GM18520 (cell line): ENCODE measurements around the gene RAB4A.
A peak's percentile ranks its signal among the peaks of the same experiment; 100 is the strongest.
"Not testable (repeated sequence)": the region's sequence is repeated elsewhere in the genome, so short reads cannot be mapped to it uniquely, and the experiment has no call there.

Source experiments
- ATAC-seq: cut with Tn5 transposase; IDR thresholded peaks from one replicate; pipeline ENCODE4 v1.9.1; 2021; ENCODE audit not compliant: unreplicated experiment

Gene RAB4A

GRCh38 chr1:229271448-229272159 is 693 bp downstream of the RAB4A start:
- peak; percentile 2 for ATAC-seq

- ATAC-seq, result no peak
Measured at GRCh38 chr1:229272164-229273158, 1.6 kb downstream of the RAB4A start.

GRCh38 chr1:229273507-229274232 is 2.8 kb downstream of the RAB4A start:
- no peak for ATAC-seq

GRCh38 chr1:229275005-229275404 is 4.1 kb downstream of the RAB4A start:
- ATAC-seq, result no peak

- ATAC-seq, result no peak
Measured at GRCh38 chr1:229278120-229278741, 7.3 kb downstream of the RAB4A start.

GRCh38 chr1:229279242-229279641 is 8.3 kb downstream of the RAB4A start:
- ATAC-seq, result no peak

- no peak for ATAC-seq
Measured at GRCh38 chr1:229280037-229280828, 9.3 kb downstream of the RAB4A start.

GRCh38 chr1:229280921-229281320 is 10.0 kb downstream of the RAB4A start:
- no peak for ATAC-seq

GRCh38 chr1:229281339-229281926 is 10.5 kb downstream of the RAB4A start:
- ATAC-seq, result no peak

GRCh38 chr1:229282295-229282823 is 11.4 kb downstream of the RAB4A start:
- ATAC-seq, result no peak

- no peak for ATAC-seq
Measured at GRCh38 chr1:229283183-229283611, 12.3 kb downstream of the RAB4A start.

GRCh38 chr1:229284887-229285286 is 14.0 kb downstream of the RAB4A start:
- ATAC-seq, result no peak

- ATAC-seq, result no peak
Measured at GRCh38 chr1:229285440-229285839, 14.5 kb downstream of the RAB4A start.

GRCh38 chr1:229286099-229286766 is 15.3 kb downstream of the RAB4A start:
- no peak for ATAC-seq

GRCh38 chr1:229287267-229287666 is 16.4 kb downstream of the RAB4A start:
- ATAC-seq, result no peak

GRCh38 chr1:229288516-229288915 is 17.6 kb downstream of the RAB4A start:
- no peak for ATAC-seq

GRCh38 chr1:229291686-229292085 is 20.8 kb downstream of the RAB4A start:
- ATAC-seq, result not testable (repeated sequence)

- ATAC-seq, result no peak
Measured at GRCh38 chr1:229293528-229294204, 22.8 kb downstream of the RAB4A start.
